KMS-11 (cell line): ENCODE data around the gene SLC35F3.
"Not testable (repeated sequence)": the region's sequence is repeated elsewhere in the genome, so short reads cannot be mapped to it uniquely, and the experiment has no call there.

Source experiments
- H2AFZ ChIP-seq: fragments of 200-600 bp; sonication (generic); 2 replicates; pipeline ENCODE4 v1.6.1; 2016; ENCODE audit warnings: antibody characterized with exemption, mixed run types, low read depth
- H3K27ac ChIP-seq: fragments of 200-600 bp; sonication (generic); 2 replicates; pipeline ENCODE4 v1.6.1; 2016; ENCODE audit warnings: mild to moderate bottlenecking, mixed run types
- H3K27me3 ChIP-seq: fragments of 200-600 bp; sonication (generic); 2 replicates; pipeline ENCODE4 v1.6.1; 2017; ENCODE audit warnings: mild to moderate bottlenecking, low read depth, mixed run types, moderate library complexity; ENCODE audit not compliant: insufficient read depth
- H3K36me3 ChIP-seq: fragments of 200-600 bp; sonication (generic); 2 replicates; pipeline ENCODE4 v1.6.1; 2017; ENCODE audit warnings: mild to moderate bottlenecking, mixed run types; ENCODE audit not compliant: insufficient read depth
- H3K4me1 ChIP-seq: fragments of 200-600 bp; sonication (generic); 2 replicates; pipeline ENCODE4 v1.6.1; 2016; ENCODE audit warnings: mild to moderate bottlenecking, low read depth, mixed run types; ENCODE audit not compliant: poor library complexity, severe bottlenecking
- H3K4me2 ChIP-seq: fragments of 200-600 bp; sonication (generic); 2 replicates; pipeline ENCODE4 v1.7.0; 2016; ENCODE audit warnings: mild to moderate bottlenecking, mixed run types
- H3K4me3 ChIP-seq: fragments of 200-600 bp; sonication (generic); IDR thresholded peaks from 2 replicates; pipeline ENCODE4 v1.6.1; 2017; ENCODE audit warnings: low read depth, low read length, mixed read lengths; ENCODE audit not compliant: insufficient read depth
- H3K79me2 ChIP-seq: fragments of 200-600 bp; sonication (generic); 2 replicates; pipeline ENCODE4 v1.6.1; 2016; ENCODE audit warnings: low read depth, mixed run types; ENCODE audit not compliant: insufficient read depth
- H3K9ac ChIP-seq: fragments of 200-600 bp; sonication (generic); 2 replicates; pipeline ENCODE4 v1.6.1; 2016; ENCODE audit warnings: mild to moderate bottlenecking, mixed run types
- H4K20me1 ChIP-seq: fragments of 200-600 bp; sonication (generic); 2 replicates; pipeline ENCODE4 v1.6.1; 2016; ENCODE audit warnings: mild to moderate bottlenecking, mixed run types; ENCODE audit not compliant: insufficient read depth
- CTCF ChIP-seq: fragments of 200-600 bp; sonication (generic); conservative IDR thresholded peaks from 2 replicates; pipeline ENCODE4 v1.6.1; 2017; ENCODE audit warnings: low read depth, mild to moderate bottlenecking, antibody characterized with exemption, low read length, moderate library complexity, mixed read lengths

The SLC35F3 gene

GRCh38 chr1:234295626-234296025 lies 391.1 kb downstream of the SLC35F3 start:
- H3K27me3 ChIP-seq = no peaks in the 10 kb centered on the region
- no peak for TF ChIP-seq CTCF
- H3K27ac ChIP-seq = no peak overlapping the region
- H3K4me1 ChIP-seq = no peaks in the 10 kb centered on the region
- H4K20me1 ChIP-seq = no peaks in the 10 kb centered on the region
- no peaks in the 10 kb centered on the region for H3K79me2 ChIP-seq
- H2AFZ ChIP-seq = no peak overlapping the region
- no peak overlapping the region for H3K4me2 ChIP-seq
- no peak overlapping the region for H3K9ac ChIP-seq
- no peak overlapping the region for H3K4me3 ChIP-seq
- no peaks in the 10 kb centered on the region for H3K36me3 ChIP-seq

DNA sequence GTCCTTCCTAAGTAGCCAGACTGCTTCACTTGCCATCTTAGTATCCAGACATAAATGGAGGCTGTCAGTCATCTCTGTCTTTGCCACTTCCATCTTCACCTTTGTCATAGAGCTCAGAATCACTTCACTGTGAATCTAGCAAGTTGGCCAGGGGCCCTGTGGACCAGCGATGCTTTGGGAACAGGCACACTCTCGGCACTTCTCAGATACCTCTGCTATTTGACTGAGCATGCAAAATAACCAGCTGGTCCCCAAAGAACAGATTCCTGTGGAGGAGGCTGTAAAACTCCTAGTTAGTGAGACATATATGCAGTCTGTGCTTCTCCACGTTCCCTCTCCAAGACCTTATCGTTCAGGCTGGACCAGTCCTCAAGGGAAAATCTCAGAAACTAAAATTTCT lies 392.0 kb downstream of the SLC35F3 start:
- TF ChIP-seq CTCF = no peak
- no peak overlapping the region for H3K27ac ChIP-seq
- H2AFZ ChIP-seq = no peak overlapping the region
- no peaks in the 10 kb centered on the region for H3K27me3 ChIP-seq
- no peak overlapping the region for H3K4me2 ChIP-seq
- no peaks in the 10 kb centered on the region for H3K36me3 ChIP-seq
- H3K79me2 ChIP-seq = no peaks in the 10 kb centered on the region
- no peaks in the 10 kb centered on the region for H3K4me1 ChIP-seq
- H4K20me1 ChIP-seq = no peaks in the 10 kb centered on the region
- H3K9ac ChIP-seq = no peak overlapping the region
- no peak overlapping the region for H3K4me3 ChIP-seq

DNA sequence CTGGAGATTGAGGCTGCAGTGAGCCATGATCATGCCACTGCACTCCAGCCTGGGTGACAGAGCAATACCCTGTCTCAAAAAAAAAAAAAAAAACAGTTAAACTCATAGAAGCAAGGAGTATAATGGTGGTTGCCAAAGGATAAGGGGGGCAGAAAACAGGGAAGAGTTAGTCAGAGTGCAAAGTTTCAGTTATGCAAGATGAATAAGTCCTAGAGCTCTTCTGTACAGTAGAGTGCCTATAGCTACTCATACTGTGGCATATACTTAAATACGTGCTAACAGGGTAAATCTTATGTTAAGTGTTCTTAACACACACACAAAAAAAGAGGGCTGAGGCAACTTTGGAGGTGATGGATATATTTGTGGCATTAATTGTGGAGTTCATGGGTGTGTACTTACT lies 393.2 kb downstream of the SLC35F3 start:
- Histone ChIP-seq H3K27ac (no peak overlapping the region), H4K20me1 (no peaks in the 10 kb centered on the region), H2AFZ (no peak overlapping the region), H3K79me2 (no peaks in the 10 kb centered on the region), H3K4me1 (peaks cover 7% of the 10 kb centered on the region), H3K4me3 (no peak overlapping the region), H3K9ac (no peak overlapping the region), H3K27me3 (no peaks in the 10 kb centered on the region), H3K36me3 (no peaks in the 10 kb centered on the region), H3K4me2 (no peak overlapping the region)
- TF ChIP-seq CTCF = no peak

- no peaks in the 10 kb centered on the region for H3K79me2 ChIP-seq
- H3K4me2 ChIP-seq = no peak overlapping the region
- H3K4me3 ChIP-seq = no peak overlapping the region
- H3K27ac ChIP-seq = no peak overlapping the region
- H3K9ac ChIP-seq = no peak overlapping the region
- H4K20me1 ChIP-seq = no peaks in the 10 kb centered on the region
- no peaks in the 10 kb centered on the region for H3K36me3 ChIP-seq
- TF ChIP-seq CTCF = no peak
- peaks cover 13% of the 10 kb centered on the region for H3K4me1 ChIP-seq
- H3K27me3 ChIP-seq = no peaks in the 10 kb centered on the region
- no peak overlapping the region for H2AFZ ChIP-seq
Observed at GRCh38 chr1:234300096-234300495, 395.6 kb downstream of the SLC35F3 start.

- not testable (repeated sequence) for H3K79me2 ChIP-seq, H2AFZ ChIP-seq, H4K20me1 ChIP-seq, H3K27ac ChIP-seq, H3K4me2 ChIP-seq, H3K9ac ChIP-seq, H3K4me3 ChIP-seq, H3K27me3 ChIP-seq, H3K36me3 ChIP-seq
- H3K4me1 ChIP-seq = peaks cover 13% of the 10 kb centered on the region
Observed at GRCh38 chr1:234301663-234302062, 397.2 kb downstream of the SLC35F3 start.
